Thyroid gland (tissue), 4 donors: Measurements from ENCODE around the gene DCST1.

ENCODE experiments used
- POLR2A ChIP-seq, 2 donors: fragments of 450-650 bp; IDR thresholded peaks; one replicate each; pipeline ENCODE4 v1.6.1; 2017; ENCODE audit warnings: antibody characterized with exemption in 2 of 2, mild to moderate bottlenecking in 2 of 2, moderate library complexity in 1 of 2
- TF ChIP-seq, protein P1 (sequence below), 6 experiments: fragments of 200-600 bp in 3 of 6; fragments of 450-650 bp in 3 of 6; sonication (generic) in 3 of 6; IDR thresholded peaks; one replicate each; pipeline ENCODE4 v1.5.1; 2016 to 2019; ENCODE audit warnings: antibody characterized with exemption in 6 of 6, mild to moderate bottlenecking in 2 of 6, inconsistent platforms in 1 of 6, moderate library complexity in 1 of 6

DNA sequence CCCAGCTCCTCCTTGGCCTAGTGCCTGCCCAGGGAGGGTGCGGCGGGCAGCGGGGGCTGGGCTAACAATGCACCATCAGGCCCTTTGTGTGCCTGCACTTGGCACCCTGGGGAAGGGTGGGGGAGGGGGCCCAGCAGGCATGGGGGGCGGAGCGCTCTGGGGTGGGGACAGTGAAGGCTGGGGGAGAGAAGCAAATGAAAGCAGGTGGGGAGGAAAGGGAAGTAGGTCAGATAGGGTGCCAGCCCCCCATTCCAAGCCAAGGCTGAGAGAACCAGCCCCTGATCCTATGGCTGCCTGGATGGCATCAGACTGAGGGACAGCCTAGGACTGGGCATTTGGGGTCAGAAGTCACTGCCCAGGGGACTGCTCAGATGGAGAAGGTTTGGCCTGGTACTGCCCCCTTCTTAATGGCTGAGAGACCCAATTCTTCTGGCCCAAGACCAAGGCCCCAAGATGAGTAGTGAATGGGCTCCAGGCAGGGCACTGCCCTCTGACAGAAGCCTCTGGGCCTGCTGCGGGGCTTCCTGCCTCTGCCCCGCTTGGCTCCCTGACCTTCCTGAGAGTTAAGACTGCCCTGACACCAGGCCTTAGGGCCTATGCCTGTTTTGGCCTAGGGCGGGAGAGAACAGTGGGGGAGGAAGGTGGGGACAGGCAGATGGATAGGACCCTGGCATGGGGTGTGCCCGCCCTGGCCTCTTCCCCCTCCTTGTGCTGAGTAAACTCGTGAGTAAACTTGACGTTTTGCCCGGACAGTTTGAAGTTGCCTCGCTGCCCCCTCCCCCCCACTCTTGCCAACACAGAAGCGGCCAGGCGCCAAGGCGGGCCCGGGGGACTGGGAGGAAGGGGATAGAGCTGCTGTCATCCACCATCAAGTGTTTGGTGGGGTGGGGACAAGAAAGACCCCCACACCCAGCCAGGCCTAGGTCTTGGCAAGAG is 28.3 kb upstream of the DCST1 start:
- peak in 1 of 2 donors; percentile 43 for TF ChIP-seq POLR2A (IDR thresholded peaks at IDR 0.05)
- TF ChIP-seq, protein P1, sequence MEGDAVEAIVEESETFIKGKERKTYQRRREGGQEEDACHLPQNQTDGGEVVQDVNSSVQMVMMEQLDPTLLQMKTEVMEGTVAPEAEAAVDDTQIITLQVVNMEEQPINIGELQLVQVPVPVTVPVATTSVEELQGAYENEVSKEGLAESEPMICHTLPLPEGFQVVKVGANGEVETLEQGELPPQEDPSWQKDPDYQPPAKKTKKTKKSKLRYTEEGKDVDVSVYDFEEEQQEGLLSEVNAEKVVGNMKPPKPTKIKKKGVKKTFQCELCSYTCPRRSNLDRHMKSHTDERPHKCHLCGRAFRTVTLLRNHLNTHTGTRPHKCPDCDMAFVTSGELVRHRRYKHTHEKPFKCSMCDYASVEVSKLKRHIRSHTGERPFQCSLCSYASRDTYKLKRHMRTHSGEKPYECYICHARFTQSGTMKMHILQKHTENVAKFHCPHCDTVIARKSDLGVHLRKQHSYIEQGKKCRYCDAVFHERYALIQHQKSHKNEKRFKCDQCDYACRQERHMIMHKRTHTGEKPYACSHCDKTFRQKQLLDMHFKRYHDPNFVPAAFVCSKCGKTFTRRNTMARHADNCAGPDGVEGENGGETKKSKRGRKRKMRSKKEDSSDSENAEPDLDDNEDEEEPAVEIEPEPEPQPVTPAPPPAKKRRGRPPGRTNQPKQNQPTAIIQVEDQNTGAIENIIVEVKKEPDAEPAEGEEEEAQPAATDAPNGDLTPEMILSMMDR (IDR thresholded peaks at IDR 0.05): no peak
